A549 (cell line): ENCODE measurements around the gene CDC42BPB. TPM values are rescaled to one million over a fixed set of nuclear protein-coding genes. Genes with fewer than 3 reads are reported as not detected.

ENCODE experiments used
- ATAC-seq, 2 experiments: fragments of 200-7000 bp in 1 of 2; fragments of >200 bp in 1 of 2; cut with Nextera tagmentation in 1 of 2; cut with Tn5 transposase in 1 of 2; 3 replicates each; pipeline versions ENCODE4 v1.8.0 to v1.9.1; 2018 to 2020; ENCODE audit warnings: mild to moderate bottlenecking in 1 of 2, moderate library complexity in 1 of 2
- CTCF ChIA-PET: fragments of 300-600 bp; sonication (Branson Sonifier 250); formaldehyde crosslinking; extraction: SDS; loops from one replicate; lab custom pipeline; 2021; ENCODE audit warnings: antibody characterized with exemption, inconsistent platforms; lab: Yijun Ruan, JAX
- POLR2A ChIA-PET: fragments of 350-600 bp; formaldehyde crosslinking; extraction: SDS; loops from one replicate; lab custom pipeline; 2021; ENCODE audit warnings: antibody characterized with exemption, inconsistent platforms; lab: Yijun Ruan, JAX
- DNase-seq, 2 experiments: peaks; one replicate each; pipeline versions ENCODE4 v3.0.0 to v3.0.0-alpha.2; 2011 to 2016; ENCODE audit warnings: low read depth in 1 of 2, low spot score in 1 of 2
- FAIRE-seq: peaks from 2 replicates; lab custom pipeline; 2011; peaks lifted over from hg19 to GRCh38; lab: Jason Lieb, UNC
- H3K27ac ChIP-seq, 2 experiments: fragments of >200 bp; sonication (Bioruptor Twin); formaldehyde crosslinking; 3 replicates each; pipeline ENCODE4 v1.5.1; 2016 to 2017
- H3K4me1 ChIP-seq: fragments of >200 bp; sonication (Bioruptor Twin); formaldehyde crosslinking; 3 replicates; pipeline ENCODE4 v1.6.1; 2016
- H3K4me2 ChIP-seq: fragments of >200 bp; sonication (Bioruptor Twin); formaldehyde crosslinking; 3 replicates; pipeline ENCODE4 v1.6.1; 2016
- H3K4me3 ChIP-seq: fragments of >200 bp; sonication (Bioruptor Twin); formaldehyde crosslinking; 3 replicates; pipeline ENCODE4 v1.5.1; 2016
- H3K9me3 ChIP-seq: fragments of >200 bp; sonication (Bioruptor Twin); formaldehyde crosslinking; 3 replicates; pipeline ENCODE4 v1.6.1; 2016
- BCL3 ChIP-seq: fragments of >200 bp; sonication (Bioruptor Twin); formaldehyde crosslinking; IDR thresholded peaks from 3 replicates; pipeline ENCODE4 v1.6.1; 2016
- CHD2 ChIP-seq: fragments of 150-350 bp; IDR thresholded peaks from 2 replicates; pipeline ENCODE4 v1.6.1; 2014; ENCODE audit warnings: low read length; ENCODE audit not compliant: partially characterized antibody
- CHD4 ChIP-seq: fragments of 200-600 bp; sonication (generic); IDR thresholded peaks from 2 replicates; pipeline ENCODE4 v1.6.1; 2016; ENCODE audit warnings: antibody characterized with exemption, mild to moderate bottlenecking, borderline replicate concordance
- CTCF ChIP-seq: fragments of >200 bp; sonication (Bioruptor Twin); formaldehyde crosslinking; IDR thresholded peaks from 3 replicates; pipeline ENCODE4 v1.5.1; 2016
- EHMT2 ChIP-seq: fragments of 200-600 bp; sonication (generic); IDR thresholded peaks from 2 replicates; pipeline ENCODE4 v1.6.1; 2016; ENCODE audit warnings: antibody characterized with exemption, low read depth, mild to moderate bottlenecking, moderate library complexity
- EP300 ChIP-seq, 2 experiments: fragments of >200 bp; sonication (Bioruptor Twin); formaldehyde crosslinking; IDR thresholded peaks; 2 replicates in 1 of 2; 3 replicates in 1 of 2; pipeline ENCODE4 v1.6.1; 2016 to 2017
- ESRRA ChIP-seq: fragments of 150-350 bp; IDR thresholded peaks from 2 replicates; pipeline ENCODE4 v1.6.1; 2014; ENCODE audit warnings: mild to moderate bottlenecking, low read length, borderline replicate concordance
- FOXS1 ChIP-seq: fragments of 250-450 bp; sonication (Bioruptor Pico); IDR thresholded peaks from 2 replicates; pipeline ENCODE4 v1.5.0; 2020; ENCODE audit warnings: mild to moderate bottlenecking, moderate library complexity
- GATA3 ChIP-seq: IDR thresholded peaks from 2 replicates; pipeline ENCODE4 v1.6.1; 2012; ENCODE audit warnings: borderline replicate concordance
- HES2 ChIP-seq: fragments of >200 bp; sonication (Bioruptor Twin); formaldehyde crosslinking; IDR thresholded peaks from 2 replicates; pipeline ENCODE4 v1.6.1; 2016
- HEYL ChIP-seq: fragments of 250-450 bp; sonication (Bioruptor Pico); IDR thresholded peaks from 2 replicates; pipeline ENCODE4 v1.8.0; 2021; ENCODE audit warnings: mild to moderate bottlenecking, moderate library complexity
- HOXA7 ChIP-seq: fragments of 250-450 bp; sonication (Bioruptor Pico); IDR thresholded peaks from 2 replicates; pipeline ENCODE4 v1.5.0; 2020; ENCODE audit warnings: mild to moderate bottlenecking, moderate library complexity
- HOXB5 ChIP-seq: fragments of 250-450 bp; sonication (Bioruptor Pico); IDR thresholded peaks from 2 replicates; pipeline ENCODE4 v1.5.0; 2020; ENCODE audit warnings: mild to moderate bottlenecking, moderate library complexity
- MYC ChIP-seq: IDR thresholded peaks from 2 replicates; pipeline ENCODE4 v1.6.1; 2012; ENCODE audit warnings: mild to moderate bottlenecking, inconsistent platforms, low read length, improper control_type of control experiment, borderline replicate concordance
- NPAS2 ChIP-seq: fragments of 250-450 bp; sonication (Bioruptor Pico); IDR thresholded peaks from 2 replicates; pipeline ENCODE4 v1.8.0; 2022; ENCODE audit warnings: mild to moderate bottlenecking, moderate library complexity, borderline replicate concordance
- PBX3 ChIP-seq: IDR thresholded peaks from 2 replicates; pipeline ENCODE4 v1.6.1; 2012
- RAD21 ChIP-seq, 2 experiments: fragments of >200 bp in 1 of 2; sonication (Bioruptor Twin) in 1 of 2; formaldehyde crosslinking in 1 of 2; IDR thresholded peaks in 1 of 2; conservative IDR thresholded peaks in 1 of 2; 2 replicates in 1 of 2; 3 replicates in 1 of 2; pipeline ENCODE4 v1.6.1; 2012 to 2018; ENCODE audit warnings: inconsistent platforms in 1 of 2
- RCOR1 ChIP-seq: fragments of 150-350 bp; IDR thresholded peaks from 2 replicates; pipeline ENCODE4 v1.6.1; 2014; ENCODE audit warnings: antibody characterized with exemption, low read length, low read depth
- RFX5 ChIP-seq: fragments of 450-650 bp; IDR thresholded peaks from 2 replicates; pipeline ENCODE4 v1.7.1; 2014; ENCODE audit warnings: antibody characterized with exemption, mild to moderate bottlenecking, moderate library complexity
- RNF2 ChIP-seq: fragments of 200-600 bp; sonication (generic); IDR thresholded peaks from 2 replicates; pipeline ENCODE4 v1.6.1; 2016; ENCODE audit warnings: low read depth, mild to moderate bottlenecking, antibody characterized with exemption, moderate library complexity, borderline replicate concordance
- ZC3H11A ChIP-seq: fragments of 450-650 bp; IDR thresholded peaks from 2 replicates; pipeline ENCODE4 v1.6.1; 2014; ENCODE audit warnings: antibody characterized with exemption, mild to moderate bottlenecking
- ZFP36 ChIP-seq: fragments of 450-650 bp; IDR thresholded peaks from 2 replicates; pipeline ENCODE4 v1.6.1; 2014; ENCODE audit warnings: borderline replicate concordance; ENCODE audit not compliant: partially characterized antibody
- WGBS: methylation state at CpG from one replicate; pipeline ENCODE4 v1.1.6; 2017; ENCODE audit errors: missing lambda C conversion rate; 5-methylcytosine and 5-hydroxymethylcytosine counted together
- polyA plus RNA-seq, 4 experiments: library from polyadenylated mRNA; depleted of rRNA in 3 of 4; stranded (reverse); fragments of >200 nt; fragmentation: RNase III in 1 of 4; extraction: RNeasy Plus Mini Kit Qiagen cat#74134 plus additional on column Dnase treatment in 1 of 4; gene quantifications; 2 replicates in 3 of 4; 3 replicates in 1 of 4; pipeline ENCODE4 v1.2.3, GENCODE V29; 2011 to 2017

CDC42BPB gene
- polyA plus RNA-seq, 2 of the 4 experiments (the other 2 are of a cell fraction), result 56.4 to 57.1 TPM

- ATAC-seq (no peak), FAIRE-seq (no peak)
- 90% methylated on average over 9 of the region's 9 CpGs for WGBS
- no peaks in the 10 kb centered on the region for H3K4me1 ChIP-seq
- no peak overlapping the region for H3K4me3 ChIP-seq
- ChIA-PET POLR2A (no interaction called here), CTCF (interaction anchor here (1.5 kb wide), 1 partner anchor 199 kb away, joined by 3 read pairs; no protein-coding TSS in a partner anchor)
- H3K27ac ChIP-seq, result no peak overlapping the region
- TF ChIP-seq HEYL (CRISPR knock-in tag), result no peak
- no peak for TF ChIP-seq RCOR1
- TF ChIP-seq CHD2, result no peak
- no peak for TF ChIP-seq HOXA7
- TF ChIP-seq EP300 (IDR thresholded peaks at IDR 0.05), result no peak
- no peak for TF ChIP-seq RNF2
- no peak for TF ChIP-seq ZC3H11A
- no peak for TF ChIP-seq PBX3
- TF ChIP-seq, all 56 proteins: peak for 0
- Histone ChIP-seq H3K4me2 (no peak overlapping the region), H3K9me3 (no peaks in the 10 kb centered on the region)
- DNase-seq, result no peak
Observed at GRCh38 chr14:102893452-102893851, 163.9 kb downstream of the CDC42BPB start.

GRCh38 chr14:102892651-102893050 lies 164.7 kb downstream of the CDC42BPB start:
- Histone ChIP-seq H3K27ac (no peak overlapping the region), H3K9me3 (no peaks in the 10 kb centered on the region), H3K4me2 (no peak overlapping the region), H3K4me1 (no peaks in the 10 kb centered on the region), H3K4me3 (no peak overlapping the region)
- FAIRE-seq (no peak), ATAC-seq (no peak), DNase-seq (no peak)
- POLR2A ChIA-PET, result no interaction called here
- 91% methylated on average over 8 of the region's 8 CpGs for WGBS
- no peak for TF ChIP-seq NPAS2 (CRISPR knock-in tag)
- TF ChIP-seq ESRRA, result no peak
- TF ChIP-seq BCL3, result no peak
- no peak for TF ChIP-seq MYC
- TF ChIP-seq HEYL (CRISPR knock-in tag), result no peak
- no peak for TF ChIP-seq CHD2
- no peak for TF ChIP-seq GATA3
- no peak for TF ChIP-seq RAD21 (conservative IDR thresholded peaks at IDR 0.05 in 1 of 2, IDR thresholded peaks at IDR 0.05 in 1 of 2)
- TF ChIP-seq HES2, result no peak
- no peak for TF ChIP-seq EHMT2
- no peak for TF ChIP-seq CTCF
- TF ChIP-seq RFX5, result no peak
- TF ChIP-seq CHD4, result no peak
- no peak for TF ChIP-seq HOXB5
- no peak for TF ChIP-seq ZFP36
- TF ChIP-seq ZC3H11A, result no peak
- no peak for TF ChIP-seq EP300 (IDR thresholded peaks at IDR 0.05)
- no peak for TF ChIP-seq FOXS1
- CTCF ChIA-PET, result interaction anchor here (1.1 to 1.5 kb wide), 2 partner anchors 119 to 198 kb away, joined by 3 read pairs; no protein-coding TSS in a partner anchor
